Heart right ventricle (tissue), 16 donors: Measurements from ENCODE around the gene LRRC8E. TPM values are rescaled to one million over a fixed set of nuclear protein-coding genes. Genes with fewer than 3 reads are reported as not detected.

Experiments used
- ATAC-seq, 8 donors: fragments of 200-7000 bp; cut with Tn5 transposase; one replicate each; pipeline ENCODE4 v1.9.1; 2020; ENCODE audit warnings: mild to moderate bottlenecking in 8 of 8, moderate library complexity in 8 of 8, moderate number of reproducible peaks in 1 of 8
- DNase-seq, 2 donors: peaks; one replicate each; pipeline ENCODE4 v3.0.0-alpha.2; 2020
- H3K27ac ChIP-seq, 10 donors: fragments of 200-600 bp; sonication (generic) in 2 of 10; one replicate each; pipeline versions ENCODE4 v1.5.0 to v1.8.0; 2020 to 2022; ENCODE audit warnings: mild to moderate bottlenecking in 3 of 10
- H3K27me3 ChIP-seq, 7 donors: fragments of 200-600 bp; one replicate each; pipeline ENCODE4 v1.8.0; 2021 to 2022; ENCODE audit warnings: mild to moderate bottlenecking in 2 of 7
- H3K36me3 ChIP-seq, 9 donors: fragments of 200-600 bp; sonication (generic) in 1 of 9; one replicate each; pipeline versions ENCODE4 v1.5.0 to v1.8.0; 2020 to 2022; ENCODE audit warnings: mild to moderate bottlenecking in 2 of 9
- H3K4me1 ChIP-seq, 9 donors: fragments of 200-600 bp; sonication (generic) in 1 of 9; one replicate each; pipeline versions ENCODE4 v1.5.0 to v1.8.0; 2020 to 2022; ENCODE audit warnings: mild to moderate bottlenecking in 4 of 9
- H3K4me3 ChIP-seq, 10 donors: fragments of 200-600 bp; sonication (generic) in 2 of 10; one replicate each; pipeline versions ENCODE4 v1.5.0 to v1.8.0; 2020 to 2022; ENCODE audit warnings: mild to moderate bottlenecking in 7 of 10, moderate library complexity in 2 of 10
- H3K9me3 ChIP-seq, 11 donors: fragments of 200-600 bp in 10 of 11; sonication (generic) in 2 of 11; one replicate each; pipeline versions ENCODE4 v1.5.0 to v1.8.0; 2013 to 2022; ENCODE audit warnings: mild to moderate bottlenecking in 2 of 11, control low read depth in 1 of 11, moderate library complexity in 1 of 11
- CTCF ChIP-seq, 9 donors: fragments of 200-600 bp; sonication (generic) in 2 of 9; IDR thresholded peaks; one replicate each; pipeline versions ENCODE4 v1.5.0 to v1.8.0; 2021 to 2022; ENCODE audit warnings: antibody characterized with exemption in 9 of 9, mild to moderate bottlenecking in 5 of 9, moderate library complexity in 1 of 9
- WGBS, 2 donors: extraction: QIAGEN DNeasy Blood & Tissue Kit; methylation state at CpG; one replicate each; pipeline ENCODE4 v1.1.7; 2013; ENCODE audit warnings: inconsistent platforms in 1 of 2; 5-methylcytosine and 5-hydroxymethylcytosine counted together
- intact Hi-C, 10 donors: fragments of 100-400 bp; cut with DNase I; formaldehyde crosslinking; loops; one replicate each; pipeline versions ENCODE4 v1.11.1 to v1.14.2; 2022
- polyA plus RNA-seq, 2 donors: library from polyadenylated mRNA; stranded (reverse); fragments of 200-250 nt; gene quantifications; one replicate each; pipeline ENCODE4 v1.2.3, GENCODE V29; 2013
- total RNA-seq, 10 donors: library from RNA; stranded (reverse); fragmentation: NEBNext Ultra II Directional in 3 of 10; extraction: Animal tissue kit (Norgen Biotek cat#: 25700) in 3 of 10; gene quantifications; one replicate each; pipeline versions ENCODE4 v1.2.1 to v1.2.4, GENCODE V29; 2021 to 2023
- donor health status: Arrhythmogenic right ventricular cardiomyopathy.
- donor health status: ischemic (EF 13 %, LVEDD 7.1; RV severe dilation, severe dysfunction).
- donor health status: healthy with polysubstance abuse.
- donor health status: DM: no; HTN: yes; CAD: no.
- donor health status: DM: no; HTN: no; CAD: no.
- donor health status: ischemic (EF 25% LVEDD 6.9; RV normal size, moderate dysfunction).
- donor health status: ischemic (EF 25% LVEDD 5.7; RV mildly dilated, moderate dysfunction).
- donor health status: healthy.
- donor health status: DM: yes; HTN: yes; CAD: no.
- donor health status: Ischemic cardiomyopathy.
- donor health status: ischemic (EF 35%, LVEDD 5.7; RV mildly dilated, moderate dysfunction).
- donor health status: nonischemic (EF 11% LVEDD 7.7; RV severe dilation, severe dysfunction).
- donor health status: DM: yes; HTN: yes; CAD: no.
- donor health status: PGD.
- donor health status: ischemic (EF 29% LVEDD 5.4; RV normal size, mild dysfunction).
- donor health status: nonischemic (EF 23%, LVEDD 6.1; RV moderate dilation, normal function).

The LRRC8E gene
- total and polyA plus RNA-seq, 12 donors = 0.33 to 3.3 (median 0.99) TPM

GRCh38 chr19:7914598-7915045 is 26.3 kb downstream of the LRRC8E start, which contains the start of gene TGFBR3L:
TGFBR3L (plus strand) TSS chr19:7914830.
- no peak for TF ChIP-seq CTCF (IDR thresholded peaks at IDR 0.05)
- H3K36me3 ChIP-seq = peaks cover 4 to 43% (median 33%) of the 10 kb centered on the region in 9 donors
- H3K4me1 ChIP-seq = peaks cover 4 to 42% (median 25%) of the 10 kb centered on the region in 9 donors
- 55 to 65% methylated on average over 12 of the region's 12 CpGs for WGBS, 2 donors
- no peak within 1 kb of the TSS for H3K4me3 ChIP-seq
- H3K27ac ChIP-seq = no peak within 1 kb of the TSS
- intact Hi-C loops = no loop called here
- H3K9me3 ChIP-seq = no peaks in the 10 kb centered on the region
- H3K27me3 ChIP-seq = peaks cover 11 to 57% (median 51%) of the 10 kb centered on the region in 7 donors
- DNase-seq (no peak), ATAC-seq (no peak)

- no peak for TF ChIP-seq CTCF (IDR thresholded peaks at IDR 0.05)
Measured at GRCh38 chr19:7915250-7916102, 27.2 kb downstream of the LRRC8E start.

DNA sequence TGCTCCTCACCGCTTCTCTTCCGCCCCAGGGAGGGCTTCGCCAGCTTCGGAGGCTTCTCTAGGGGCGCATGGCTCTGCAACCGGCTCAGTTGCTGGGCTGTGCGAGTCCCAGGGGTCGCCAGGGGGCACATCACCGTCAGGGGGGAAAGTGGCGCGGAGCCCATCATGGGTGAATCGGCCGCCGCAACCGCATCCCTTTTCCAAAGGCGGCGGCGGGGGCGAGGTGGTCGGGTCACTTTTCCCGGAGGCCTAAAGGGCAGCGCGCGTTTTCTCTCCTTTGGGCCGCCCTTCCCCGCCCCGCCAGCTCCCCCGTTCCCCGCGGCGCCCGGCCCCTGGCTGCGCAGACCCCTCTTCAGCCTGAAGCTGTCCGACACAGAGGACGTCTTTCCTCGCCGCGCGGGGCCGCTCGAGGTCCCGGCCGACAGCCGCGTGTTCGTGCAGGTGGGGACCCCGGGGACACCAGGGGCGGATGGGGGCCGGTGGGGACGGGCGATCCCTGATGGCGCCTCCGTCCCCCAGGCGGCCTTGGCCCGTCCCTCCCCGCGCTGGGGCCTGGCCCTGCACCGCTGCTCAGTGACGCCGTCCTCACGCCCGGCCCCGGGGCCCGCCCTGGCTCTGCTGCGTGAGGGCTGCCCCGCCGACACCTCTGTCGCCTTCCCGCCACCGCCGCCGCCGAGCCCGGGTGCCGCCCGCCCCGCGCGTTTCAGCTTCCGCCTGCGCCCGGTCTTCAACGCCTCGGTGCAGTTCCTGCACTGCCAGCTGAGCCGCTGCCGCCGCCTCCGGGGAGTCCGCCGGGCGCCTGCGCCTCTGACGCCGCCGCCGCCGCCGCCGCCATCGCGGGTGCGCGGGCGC is 28.0 kb downstream of the LRRC8E start:
- Histone ChIP-seq H3K27ac (peak overlapping the region in 2 of 10 donors; percentile 78), H3K9me3 (no peaks in the 10 kb centered on the region), H3K27me3 (peaks cover 11 to 57% (median 51%) of the 10 kb centered on the region in 7 donors), H3K4me1 (peaks cover 7 to 51% (median 34%) of the 10 kb centered on the region in 9 donors), H3K36me3 (peaks cover 4 to 26% (median 17%) of the 10 kb centered on the region in 9 donors), H3K4me3 (peak overlapping the region in 9 of 10 donors; percentile 21 to 49 (median 35))
- intact Hi-C loops = no loop called here
- TF ChIP-seq CTCF (IDR thresholded peaks at IDR 0.05) = no peak
- no peak for DNase-seq
- ATAC-seq = no peak
- WGBS, 2 donors = 1% methylated on average over 84 to 104 of the region's 104 CpGs

More at GRCh38 chr19:7915250-7916102, 27.2 kb downstream of the LRRC8E start:
- Histone ChIP-seq H3K9me3 (no peaks in the 10 kb centered on the region), H3K4me1 (peaks cover 4 to 46% (median 29%) of the 10 kb centered on the region in 9 donors), H3K36me3 (peaks cover 4 to 34% (median 25%) of the 10 kb centered on the region in 9 donors), H3K27me3 (peaks cover 11 to 57% (median 51%) of the 10 kb centered on the region in 7 donors), H3K27ac (no peak overlapping the region), H3K4me3 (peak overlapping the region in 4 of 10 donors; percentile 23 to 49 (median 34))
- DNase-seq (no peak), ATAC-seq (no peak)
- intact Hi-C loops = no loop called here
- 46 to 50% methylated on average over 24 of the region's 24 CpGs for WGBS, 2 donors

GRCh38 chr19:7916955-7917266 is 28.6 kb downstream of the LRRC8E start:
- Histone ChIP-seq H3K27ac (peak overlapping the region in 6 of 10 donors; percentile 53 to 78 (median 59)), H3K36me3 (peaks cover 4 to 23% (median 11%) of the 10 kb centered on the region in 9 donors), H3K4me1 (peaks cover 12 to 57% (median 39%) of the 10 kb centered on the region in 9 donors), H3K27me3 (peaks cover 11 to 56% (median 51%) of the 10 kb centered on the region in 7 donors), H3K4me3 (peak overlapping the region in 8 of 10 donors; percentile 21 to 49 (median 38)), H3K9me3 (no peaks in the 10 kb centered on the region)
- 5 to 6% methylated on average over 12 of the region's 12 CpGs for WGBS, 2 donors
- intact Hi-C loops = no loop called here
- no peak for DNase-seq
- no peak for TF ChIP-seq CTCF (IDR thresholded peaks at IDR 0.05)
- ATAC-seq = no peak
